22Rv1 (cell line): ENCODE data around the gene CRHR2.

Source experiments
- CTCF ChIP-seq: fragments of 450-650 bp; IDR thresholded peaks from 2 replicates; pipeline ENCODE4 v1.5.1; 2017; ENCODE audit warnings: mild to moderate bottlenecking
- ZFX ChIP-seq: fragments of 450-650 bp; IDR thresholded peaks from 2 replicates; pipeline ENCODE4 v1.6.1; 2017; ENCODE audit warnings: antibody characterized with exemption, borderline replicate concordance

- TF ChIP-seq CTCF (no peak), ZFX (no peak)
Measured at GRCh38 chr7:30730996-30731395, 48.7 kb upstream of the CRHR2 start.
